DOHH2 (cell line): ENCODE results near the gene RELB.

ENCODE experiments used
- H3F3A ChIP-seq: fragments of 200-600 bp; sonication (generic), shearing (Covaris generic); 2 replicates; pipeline ENCODE4 v1.6.0; 2016; ENCODE audit warnings: antibody characterized with exemption, mild to moderate bottlenecking; ENCODE audit not compliant: control insufficient read depth, insufficient read depth
- H3K27ac ChIP-seq: fragments of 200-600 bp; sonication (generic); 2 replicates; pipeline ENCODE4 v1.5.1; 2014; ENCODE audit warnings: low read depth, mild to moderate bottlenecking, low read length, moderate library complexity
- H3K27me3 ChIP-seq: fragments of 200-600 bp; sonication (generic); 2 replicates; pipeline ENCODE4 v1.6.1; 2014; ENCODE audit warnings: mild to moderate bottlenecking, low read length, mixed read lengths; ENCODE audit not compliant: control insufficient read depth
- H3K36me3 ChIP-seq: fragments of 200-600 bp; sonication (generic); 2 replicates; pipeline ENCODE4 v1.6.1; 2014; ENCODE audit warnings: mild to moderate bottlenecking, low read length, moderate library complexity, mixed read lengths; ENCODE audit not compliant: control insufficient read depth
- H3K4me1 ChIP-seq: fragments of 200-600 bp; sonication (generic); 2 replicates; pipeline ENCODE4 v1.6.1; 2014; ENCODE audit warnings: mild to moderate bottlenecking, low read length, mixed read lengths; ENCODE audit not compliant: control insufficient read depth
- H3K4me2 ChIP-seq: fragments of 200-600 bp; sonication (generic); 2 replicates; pipeline ENCODE4 v1.6.0; 2014; ENCODE audit warnings: mild to moderate bottlenecking, low read length, moderate library complexity
- H3K4me3 ChIP-seq: fragments of 200-600 bp; sonication (generic); 2 replicates; pipeline ENCODE4 v1.5.1; 2014; ENCODE audit warnings: mild to moderate bottlenecking, low read length, mixed read lengths
- H3K79me2 ChIP-seq: fragments of 200-600 bp; sonication (generic); 2 replicates; pipeline ENCODE4 v1.6.1; 2014; ENCODE audit warnings: mild to moderate bottlenecking, low read length, mixed read lengths; ENCODE audit not compliant: control insufficient read depth
- H3K9me2 ChIP-seq: fragments of 200-600 bp; sonication (generic); replicated peaks from 2 replicates; pipeline ENCODE4 v1.6.1; 2014; ENCODE audit warnings: mild to moderate bottlenecking, low read length, mixed read lengths; ENCODE audit not compliant: control insufficient read depth
- H3K9me3 ChIP-seq: fragments of 200-600 bp; sonication (generic); 2 replicates; pipeline ENCODE4 v1.6.1; 2014; ENCODE audit warnings: antibody characterized with exemption, low read length, mixed read lengths; ENCODE audit not compliant: control insufficient read depth, insufficient read depth
- H4K20me1 ChIP-seq: fragments of 200-600 bp; sonication (generic); 2 replicates; pipeline ENCODE4 v1.6.0; 2014; ENCODE audit warnings: low read depth, mild to moderate bottlenecking, antibody characterized with exemption, low read length, moderate library complexity; ENCODE audit not compliant: control insufficient read depth, insufficient read depth
- EZH2phosphoT487 ChIP-seq: fragments of 200-600 bp; sonication (generic); IDR thresholded peaks from 2 replicates; pipeline ENCODE4 v1.6.1; 2017; ENCODE audit warnings: borderline replicate concordance, mild to moderate bottlenecking, antibody characterized with exemption, low read length, moderate library complexity, mixed read lengths
- TF ChIP-seq, protein P1 (sequence below): fragments of 200-600 bp; sonication (generic); IDR thresholded peaks from one replicate; pipeline ENCODE4 v1.5.1; 2014; ENCODE audit warnings: antibody characterized with exemption, mild to moderate bottlenecking, low read depth, low read length; ENCODE audit not compliant: poor library complexity, severe bottlenecking

Gene RELB

DNA sequence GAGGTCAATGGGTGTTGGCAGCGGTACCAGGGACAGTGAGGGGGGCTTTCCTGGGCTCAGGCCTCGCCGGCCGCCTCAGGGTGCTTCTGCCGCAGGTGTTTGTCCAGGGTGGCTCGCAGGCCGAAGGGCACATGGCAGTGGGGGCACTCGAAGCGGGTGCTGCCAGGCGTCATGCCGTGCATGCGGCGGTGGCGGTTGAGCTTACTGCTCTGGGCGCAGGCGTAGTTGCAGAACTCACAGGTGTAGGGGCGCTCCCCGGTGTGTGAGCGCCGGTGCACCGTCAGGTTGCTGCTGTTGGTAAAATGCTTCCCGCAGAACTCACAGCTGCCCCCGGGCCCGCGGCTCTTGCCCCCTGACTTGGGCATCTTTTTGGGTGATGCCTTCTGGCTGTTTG lies 70.3 kb downstream of the RELB start:
- no peak overlapping the region for H3K4me3 ChIP-seq
- peaks cover 50% of the 10 kb centered on the region for H3K4me1 ChIP-seq
- peaks cover 64% of the 10 kb centered on the region for H3K79me2 ChIP-seq
- H3K36me3 ChIP-seq = peaks cover 85% of the 10 kb centered on the region
- H3K4me2 ChIP-seq = 0 out of 2 replicates have a peak overlapping the region, but pooled peaks have one; percentile 8
- peaks cover 14% of the 10 kb centered on the region for H4K20me1 ChIP-seq
- no peaks in the 10 kb centered on the region for H3K27me3 ChIP-seq
- H3K27ac ChIP-seq = no peak overlapping the region
- no peaks in the 10 kb centered on the region for H3K9me3 ChIP-seq
- peaks cover 22% of the 10 kb centered on the region for H3F3A ChIP-seq
- no peaks in the 10 kb centered on the region for H3K9me2 ChIP-seq
- no peak for TF ChIP-seq EZH2phosphoT487
- TF ChIP-seq, protein P1, sequence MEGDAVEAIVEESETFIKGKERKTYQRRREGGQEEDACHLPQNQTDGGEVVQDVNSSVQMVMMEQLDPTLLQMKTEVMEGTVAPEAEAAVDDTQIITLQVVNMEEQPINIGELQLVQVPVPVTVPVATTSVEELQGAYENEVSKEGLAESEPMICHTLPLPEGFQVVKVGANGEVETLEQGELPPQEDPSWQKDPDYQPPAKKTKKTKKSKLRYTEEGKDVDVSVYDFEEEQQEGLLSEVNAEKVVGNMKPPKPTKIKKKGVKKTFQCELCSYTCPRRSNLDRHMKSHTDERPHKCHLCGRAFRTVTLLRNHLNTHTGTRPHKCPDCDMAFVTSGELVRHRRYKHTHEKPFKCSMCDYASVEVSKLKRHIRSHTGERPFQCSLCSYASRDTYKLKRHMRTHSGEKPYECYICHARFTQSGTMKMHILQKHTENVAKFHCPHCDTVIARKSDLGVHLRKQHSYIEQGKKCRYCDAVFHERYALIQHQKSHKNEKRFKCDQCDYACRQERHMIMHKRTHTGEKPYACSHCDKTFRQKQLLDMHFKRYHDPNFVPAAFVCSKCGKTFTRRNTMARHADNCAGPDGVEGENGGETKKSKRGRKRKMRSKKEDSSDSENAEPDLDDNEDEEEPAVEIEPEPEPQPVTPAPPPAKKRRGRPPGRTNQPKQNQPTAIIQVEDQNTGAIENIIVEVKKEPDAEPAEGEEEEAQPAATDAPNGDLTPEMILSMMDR = no peak

DNA sequence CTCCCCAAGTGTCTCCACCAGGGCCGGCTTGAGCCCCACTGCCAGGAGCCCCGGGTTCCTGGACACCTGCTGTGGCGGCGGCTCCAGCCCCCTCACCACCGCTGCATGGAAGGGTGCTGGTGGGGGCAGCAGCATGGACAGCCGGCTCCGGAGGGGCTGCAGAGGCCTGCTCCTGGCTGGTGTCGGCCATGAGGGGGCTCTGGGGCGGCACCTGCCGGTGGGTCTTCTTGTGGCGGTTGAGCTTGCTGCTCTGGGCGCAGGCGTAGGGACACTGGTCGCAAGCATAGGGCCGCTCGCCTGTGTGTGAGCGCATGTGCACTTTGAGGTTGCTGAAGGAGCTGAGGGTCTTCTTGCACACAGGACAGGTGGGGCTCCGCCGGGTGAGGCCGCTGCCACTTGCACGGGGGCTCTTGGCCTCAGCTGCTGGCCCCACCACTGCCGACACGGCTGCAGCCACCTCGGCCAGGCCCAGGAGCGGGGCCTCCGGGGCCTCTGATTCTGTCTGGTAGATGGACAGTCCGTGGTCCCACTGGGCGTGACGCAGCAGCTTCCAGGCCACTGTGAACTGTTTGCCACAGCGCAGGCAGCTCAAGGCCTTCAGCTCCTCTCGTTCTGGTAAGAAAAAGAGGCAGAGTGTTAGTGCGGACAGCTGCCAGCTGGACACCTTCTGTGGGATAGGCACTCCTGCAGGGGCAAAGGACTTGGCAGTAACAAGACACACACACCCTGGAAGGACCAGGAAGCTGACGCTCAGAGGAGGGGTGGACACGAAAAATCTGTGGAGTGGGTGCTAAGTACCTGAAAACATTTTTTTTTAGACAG lies 70.9 kb downstream of the RELB start:
- Histone ChIP-seq H3K9me3 (no peaks in the 10 kb centered on the region), H3K4me1 (peaks cover 56% of the 10 kb centered on the region), H3F3A (peaks cover 27% of the 10 kb centered on the region), H4K20me1 (peaks cover 14% of the 10 kb centered on the region), H3K79me2 (peaks cover 67% of the 10 kb centered on the region), H3K4me2 (no peak overlapping the region), H3K36me3 (peaks cover 81% of the 10 kb centered on the region), H3K9me2 (no peaks in the 10 kb centered on the region), H3K4me3 (no peak overlapping the region), H3K27me3 (no peaks in the 10 kb centered on the region), H3K27ac (no peak overlapping the region; the same call in 1 of the 2 replicates)
- TF ChIP-seq, protein P1 = no peak
- no peak for TF ChIP-seq EZH2phosphoT487

DNA sequence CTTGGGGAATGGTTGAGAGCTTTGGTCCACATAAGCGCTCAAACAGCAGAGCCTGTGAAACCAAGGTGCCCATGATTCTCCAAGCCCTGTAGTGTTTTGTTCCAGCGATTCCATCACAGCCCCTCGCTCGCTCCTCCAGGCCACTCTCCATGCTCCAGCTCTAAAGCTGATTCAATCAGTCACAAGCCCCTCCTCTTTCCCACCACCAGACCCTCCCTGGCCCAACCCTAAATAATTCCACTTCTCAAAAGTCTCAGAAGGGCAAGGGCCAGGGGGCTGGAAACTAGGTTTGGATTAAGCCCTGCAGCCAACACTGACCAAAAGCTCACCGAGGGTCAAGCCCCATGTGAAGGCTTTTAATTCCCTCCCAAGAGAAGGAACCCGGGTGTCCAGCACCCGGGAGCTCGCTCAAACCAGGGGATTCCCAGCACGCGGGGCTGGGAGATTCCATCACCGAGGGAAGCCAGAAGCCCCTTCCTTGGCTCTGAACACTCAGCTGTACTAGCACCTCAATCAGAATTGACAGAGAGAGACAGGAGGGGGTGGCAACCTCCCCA lies 73.6 kb downstream of the RELB start:
- H3K4me3 ChIP-seq = peak overlapping the region; percentile 79
- peak overlapping the region; percentile 75 for H3K4me2 ChIP-seq
- H3K27ac ChIP-seq = peak overlapping the region; percentile 70
- no peak for TF ChIP-seq EZH2phosphoT487
- TF ChIP-seq, protein P1 = no peak
- no peaks in the 10 kb centered on the region for H3K9me3 ChIP-seq
- peaks cover 35% of the 10 kb centered on the region for H3F3A ChIP-seq
- peaks cover 88% of the 10 kb centered on the region for H3K79me2 ChIP-seq
- H4K20me1 ChIP-seq = peaks cover 14% of the 10 kb centered on the region
- H3K4me1 ChIP-seq = peaks cover 54% of the 10 kb centered on the region
- no peaks in the 10 kb centered on the region for H3K27me3 ChIP-seq
- no peaks in the 10 kb centered on the region for H3K9me2 ChIP-seq
- H3K36me3 ChIP-seq = peaks cover 66% of the 10 kb centered on the region
